ENCODE results near the gene ERGIC1.
A peak's percentile ranks its signal among the peaks of the same experiment; 100 is the strongest.

ERGIC1 gene

DNA sequence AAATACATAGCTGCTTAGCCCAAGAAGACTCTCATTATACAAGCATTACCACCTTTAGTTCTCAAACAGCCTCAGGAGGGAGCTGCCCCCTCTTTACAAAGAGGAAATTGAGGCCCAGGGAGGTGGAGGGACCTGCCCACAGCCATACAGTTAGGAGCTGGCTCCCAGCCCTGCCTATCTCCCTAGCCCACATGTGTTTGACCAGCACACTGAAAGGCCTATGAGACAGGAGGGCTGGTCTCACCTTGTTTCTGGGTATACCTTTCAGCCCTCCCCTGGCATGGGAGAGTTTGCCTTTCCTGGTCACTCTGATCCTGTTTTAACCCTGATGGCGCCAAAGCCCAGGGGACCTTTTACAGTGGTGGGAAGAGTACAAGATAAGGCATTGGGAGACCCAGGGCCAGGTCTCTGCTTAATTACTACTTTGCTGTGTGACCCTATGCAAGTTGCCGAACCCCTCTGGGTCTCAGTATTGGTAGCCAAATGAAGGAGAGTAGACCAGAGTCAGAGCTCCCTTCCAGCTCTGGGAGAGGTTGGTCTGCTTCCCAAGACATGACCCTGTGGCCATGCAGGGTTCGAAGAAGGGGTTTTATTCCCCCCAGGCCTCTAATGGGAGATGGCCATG is 64.3 kb downstream of the ERGIC1 start:
- DNase-seq = no peak
- Mint-ChIP-seq H3K27me3 (no peaks in the 10 kb centered on the region), H3K4me3 (peak overlapping the region in 1 of 2 donors; percentile 71), H3K4me1 (ENCODE audit: low read depth in 2 of 2) (peaks cover 10 to 20% of the 10 kb centered on the region in 2 donors), H3K9me3 (no peaks in the 10 kb centered on the region), H3K27ac (peak overlapping the region; percentile 77 to 95), H3K36me3 (ENCODE audit: insufficient read depth) (peaks cover 8% of the 10 kb centered on the region)
- no peak for ATAC-seq (replicated peaks)

DNA sequence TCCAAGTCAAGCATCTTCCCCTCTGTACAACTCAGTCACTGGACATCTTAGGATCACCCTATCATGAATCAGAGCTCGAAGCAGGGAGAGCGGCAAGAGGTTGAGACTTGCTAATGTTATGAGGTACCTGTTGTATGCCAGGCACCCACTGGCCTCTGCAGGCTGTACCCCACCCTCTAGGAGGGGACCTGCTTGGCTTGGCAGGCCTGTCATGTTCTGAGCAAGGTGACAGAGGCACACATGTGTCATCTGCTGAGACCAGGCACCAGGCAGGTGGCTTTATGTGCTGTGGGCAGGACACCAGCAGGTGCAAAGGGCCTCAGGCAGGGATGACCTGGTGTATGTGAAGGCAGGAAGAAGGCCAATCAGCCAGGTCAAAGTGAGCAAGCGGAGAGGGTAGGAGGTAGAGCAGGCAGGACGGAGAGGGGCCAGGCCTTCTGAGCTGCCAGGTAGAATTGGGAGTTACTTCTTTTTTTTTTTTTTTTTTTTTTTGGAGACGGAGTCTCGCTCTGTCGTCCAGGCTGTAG is 64.9 kb downstream of the ERGIC1 start:
- Mint-ChIP-seq H3K4me3 (no peak overlapping the region), H3K27ac (peak overlapping the region in 1 of 2 donors; percentile 95), H3K27me3 (no peaks in the 10 kb centered on the region), H3K9me3 (no peaks in the 10 kb centered on the region), H3K4me1 (ENCODE audit: low read depth in 2 of 2) (peaks cover 10 to 20% of the 10 kb centered on the region in 2 donors), H3K36me3 (ENCODE audit: insufficient read depth) (peaks cover 8% of the 10 kb centered on the region)
- DNase-seq (no peak), ATAC-seq (replicated peaks) (no peak)

DNA sequence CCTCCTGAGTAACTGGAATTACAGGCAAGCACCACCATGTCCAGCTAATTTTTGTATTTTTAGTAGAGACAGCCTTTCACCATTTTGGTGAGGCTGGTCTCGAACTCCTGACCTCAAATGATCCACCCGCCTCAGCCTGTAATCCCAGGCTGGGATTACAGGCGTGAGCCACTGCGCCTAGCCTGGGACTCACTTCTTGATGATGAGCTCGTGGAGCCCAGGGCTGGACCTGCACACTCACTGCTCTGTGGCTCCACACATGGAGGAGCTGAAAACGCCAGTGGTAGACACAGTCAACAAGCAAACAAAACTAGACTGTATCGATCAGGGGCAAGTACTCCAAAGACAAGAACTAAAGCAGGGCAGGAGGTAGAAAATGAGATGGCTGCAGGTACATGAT is 65.4 kb downstream of the ERGIC1 start:
- Mint-ChIP-seq H3K27me3 (no peaks in the 10 kb centered on the region), H3K9me3 (no peaks in the 10 kb centered on the region), H3K4me1 (ENCODE audit: low read depth in 2 of 2) (peaks cover 10 to 20% of the 10 kb centered on the region in 2 donors), H3K27ac (peak overlapping the region in 1 of 2 donors; percentile 95), H3K36me3 (ENCODE audit: insufficient read depth) (peaks cover 8% of the 10 kb centered on the region), H3K4me3 (no peak overlapping the region)
- ATAC-seq (replicated peaks) (no peak), DNase-seq (no peak)

DNA sequence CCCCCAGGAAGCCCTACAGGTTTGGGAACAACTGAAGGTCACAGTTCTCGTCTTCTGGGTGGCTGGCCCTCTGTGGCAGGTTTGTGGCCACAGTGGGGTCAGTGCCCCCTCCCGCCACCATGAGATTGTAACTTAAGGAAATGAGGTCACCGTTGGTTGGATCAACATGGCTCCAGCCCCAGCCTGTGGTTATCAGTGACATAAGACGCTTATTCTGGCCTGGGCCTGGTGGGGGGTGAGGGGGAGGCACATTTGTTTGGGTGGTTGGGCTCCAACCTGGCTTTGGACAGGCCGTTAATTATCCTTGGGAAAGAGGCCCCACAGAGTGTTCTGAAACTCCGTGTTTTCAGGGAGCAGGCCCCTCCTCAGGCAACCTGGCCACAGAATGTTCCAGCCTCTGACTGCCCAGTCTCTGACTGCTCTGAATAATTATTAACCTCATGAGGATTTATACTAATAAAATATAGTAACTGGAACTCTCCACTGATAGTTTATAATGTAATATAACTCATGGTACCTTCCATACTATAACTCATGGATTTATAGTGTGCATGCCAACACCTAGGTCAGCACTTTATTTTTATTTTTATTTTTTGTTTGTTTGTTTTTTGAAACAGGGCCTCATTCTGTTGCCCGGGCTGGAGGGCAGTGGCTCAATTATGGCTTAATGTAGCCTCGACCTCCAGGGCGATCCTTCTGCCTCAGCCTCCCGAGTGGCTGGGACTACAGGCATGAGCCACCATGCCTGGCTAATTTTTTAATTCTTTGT is 67.1 kb downstream of the ERGIC1 start:
- ATAC-seq (replicated peaks) (no peak), DNase-seq (no peak)
- H3K36me3 Mint-ChIP-seq (ENCODE audit: insufficient read depth) = peaks cover 8% of the 10 kb centered on the region
- peak overlapping the region in 1 of 2 donors; percentile 59 for H3K27ac Mint-ChIP-seq
- H3K4me1 Mint-ChIP-seq (ENCODE audit: low read depth in 2 of 2) = peaks cover 10 to 20% of the 10 kb centered on the region in 2 donors
- H3K27me3 Mint-ChIP-seq = no peaks in the 10 kb centered on the region
- H3K4me3 Mint-ChIP-seq = no peak overlapping the region
- no peaks in the 10 kb centered on the region for H3K9me3 Mint-ChIP-seq

DNA sequence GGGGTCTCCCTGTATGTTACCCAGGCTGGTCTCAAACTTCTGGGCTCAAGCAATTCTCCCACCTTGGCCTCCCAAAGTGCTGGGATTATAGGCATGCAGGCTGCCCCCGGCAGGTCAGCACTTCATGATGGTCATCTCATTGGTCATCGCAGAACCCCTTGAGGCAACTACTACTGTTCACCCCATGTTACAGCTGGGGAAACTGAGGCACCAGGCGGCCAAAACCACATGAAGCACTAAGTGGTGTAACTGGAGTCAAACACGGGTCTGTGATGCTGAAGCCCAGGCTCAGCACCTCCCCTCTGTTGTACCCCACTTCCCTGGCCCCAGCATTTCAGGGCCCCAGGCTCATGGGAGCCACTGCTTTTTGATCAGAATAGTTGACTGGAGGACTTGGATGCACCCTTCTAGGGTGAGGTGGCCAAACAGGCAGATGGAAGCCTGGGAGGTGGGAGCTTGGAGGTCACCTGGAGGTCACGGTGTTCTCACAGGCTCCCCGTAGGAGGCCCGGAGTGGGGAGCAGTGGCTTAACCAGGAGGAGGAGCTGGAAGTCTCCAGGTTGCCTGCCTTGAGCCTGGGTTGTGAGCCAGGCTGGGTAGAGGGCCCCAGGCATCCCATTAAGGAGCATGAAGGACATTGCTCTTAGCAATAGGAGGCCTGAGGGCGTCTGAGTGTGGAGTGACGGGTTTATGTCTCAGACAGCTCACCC is 67.9 kb downstream of the ERGIC1 start:
- ATAC-seq (replicated peaks) = no peak
- Mint-ChIP-seq H3K4me3 (no peak overlapping the region), H3K9me3 (no peaks in the 10 kb centered on the region), H3K27ac (peak overlapping the region; percentile 41 to 59), H3K4me1 (ENCODE audit: low read depth in 2 of 2) (peaks cover 6 to 18% of the 10 kb centered on the region in 2 donors), H3K27me3 (no peaks in the 10 kb centered on the region), H3K36me3 (ENCODE audit: insufficient read depth) (peaks cover 8% of the 10 kb centered on the region)
- no peak for DNase-seq

DNA sequence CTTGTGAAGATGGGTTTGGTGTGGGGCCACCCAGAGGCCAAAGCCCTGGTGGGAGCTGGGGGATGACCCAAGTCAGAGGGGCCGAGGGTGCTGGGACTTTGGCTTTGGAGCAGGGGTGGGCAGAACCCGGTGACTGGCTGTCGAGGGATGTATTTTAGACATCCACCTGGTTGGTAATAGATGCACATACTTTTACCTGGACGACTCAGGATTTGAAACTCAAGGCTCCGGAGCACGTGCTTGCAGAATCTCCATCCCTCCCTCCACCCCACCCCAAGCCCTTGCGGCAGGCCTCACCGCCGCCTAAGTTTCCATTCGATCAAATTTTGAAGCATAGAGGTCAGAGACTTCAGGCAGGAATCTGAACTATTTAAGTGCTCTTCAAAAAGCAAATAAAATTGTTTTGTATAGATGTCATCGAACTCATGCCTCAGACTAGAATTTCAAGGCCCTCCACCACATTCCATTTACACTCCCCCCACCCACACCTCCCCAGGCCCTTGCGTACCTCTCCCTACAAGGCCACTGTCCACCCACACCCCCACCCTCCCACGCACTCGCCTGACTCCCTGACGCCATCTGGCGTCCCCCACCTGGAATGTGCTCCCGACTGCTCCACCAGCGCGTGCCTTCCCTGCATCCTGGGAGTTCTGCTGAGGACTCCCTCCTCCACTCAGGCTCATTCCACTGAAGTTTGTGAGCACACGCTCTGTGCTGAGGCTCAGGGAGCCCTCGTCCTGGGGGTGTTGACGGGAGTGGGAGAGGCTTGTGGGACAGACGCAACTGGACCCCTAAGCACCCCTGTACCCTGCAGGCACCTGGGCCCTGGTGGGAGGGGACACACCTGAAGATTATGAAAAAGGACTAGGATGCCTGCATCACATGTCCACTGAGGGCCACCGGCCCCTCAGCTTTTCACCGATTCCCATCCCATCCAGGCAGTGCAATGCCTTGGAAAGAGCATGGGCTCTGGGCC is 68.7 kb downstream of the ERGIC1 start:
- ATAC-seq (replicated peaks) (no peak), DNase-seq (no peak)
- H3K4me1 Mint-ChIP-seq (ENCODE audit: low read depth in 2 of 2) = peaks cover 0 to 9% of the 10 kb centered on the region in 2 donors
- H3K36me3 Mint-ChIP-seq (ENCODE audit: insufficient read depth) = peaks cover 8% of the 10 kb centered on the region
- H3K27ac Mint-ChIP-seq = peak overlapping the region; percentile 2 to 41
- no peaks in the 10 kb centered on the region for H3K9me3 Mint-ChIP-seq
- H3K27me3 Mint-ChIP-seq = no peaks in the 10 kb centered on the region
- H3K4me3 Mint-ChIP-seq = no peak overlapping the region

DNA sequence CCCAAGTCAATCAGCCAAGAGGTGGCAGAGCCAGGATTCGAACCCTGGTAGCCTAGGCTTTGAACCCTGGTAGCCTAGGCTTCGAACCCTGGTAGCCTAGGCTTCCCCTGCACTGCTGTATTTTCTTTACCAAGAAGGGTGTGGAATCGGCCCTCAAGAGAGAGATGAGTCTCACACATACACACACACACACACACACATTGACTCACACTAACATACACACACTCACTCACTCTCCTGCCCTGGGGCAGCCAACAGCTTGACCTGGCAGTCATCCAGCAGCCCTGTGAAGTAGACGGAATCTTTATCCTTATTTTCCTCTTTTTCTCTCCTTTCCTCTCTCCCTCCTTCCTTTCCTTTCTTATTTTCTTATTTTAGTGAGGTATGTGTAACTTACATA is 69.7 kb downstream of the ERGIC1 start:
- peak overlapping the region; percentile 2 to 7 for H3K27ac Mint-ChIP-seq

DNA sequence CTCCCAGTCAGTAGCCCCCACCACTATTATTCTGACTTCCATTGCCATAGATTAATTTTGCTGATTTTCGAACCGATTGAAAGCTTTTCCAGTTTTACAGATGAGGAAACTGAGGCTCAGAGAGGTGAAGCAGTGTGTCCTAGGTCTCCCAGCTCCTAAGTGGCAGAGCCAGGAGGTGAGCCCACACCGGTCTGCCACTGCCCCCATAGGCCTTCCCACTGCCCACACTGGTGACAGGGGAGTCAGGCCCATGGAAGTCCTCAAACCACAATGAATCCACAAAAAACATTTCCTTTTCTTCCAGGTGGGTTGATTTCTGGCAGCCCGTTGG is 70.2 kb downstream of the ERGIC1 start:
- Mint-ChIP-seq H3K27me3 (no peaks in the 10 kb centered on the region), H3K4me1 (ENCODE audit: low read depth in 2 of 2) (peaks cover 0 to 1% of the 10 kb centered on the region in 2 donors), H3K4me3 (no peak overlapping the region), H3K9me3 (no peaks in the 10 kb centered on the region), H3K27ac (peak overlapping the region; percentile 2 to 7), H3K36me3 (ENCODE audit: insufficient read depth) (peaks cover 4% of the 10 kb centered on the region)
- ATAC-seq (replicated peaks) (no peak), DNase-seq (no peak)

More for the DNA sequence above, 69.7 kb downstream of the ERGIC1 start:
- no peak for DNase-seq
- H3K4me1 Mint-ChIP-seq (ENCODE audit: low read depth in 2 of 2) = peaks cover 0 to 4% of the 10 kb centered on the region in 2 donors
- H3K27me3 Mint-ChIP-seq = no peaks in the 10 kb centered on the region
- no peak for ATAC-seq (replicated peaks)
- peaks cover 7% of the 10 kb centered on the region for H3K36me3 Mint-ChIP-seq (ENCODE audit: insufficient read depth)
- H3K9me3 Mint-ChIP-seq = no peaks in the 10 kb centered on the region
- no peak overlapping the region for H3K4me3 Mint-ChIP-seq

DNA sequence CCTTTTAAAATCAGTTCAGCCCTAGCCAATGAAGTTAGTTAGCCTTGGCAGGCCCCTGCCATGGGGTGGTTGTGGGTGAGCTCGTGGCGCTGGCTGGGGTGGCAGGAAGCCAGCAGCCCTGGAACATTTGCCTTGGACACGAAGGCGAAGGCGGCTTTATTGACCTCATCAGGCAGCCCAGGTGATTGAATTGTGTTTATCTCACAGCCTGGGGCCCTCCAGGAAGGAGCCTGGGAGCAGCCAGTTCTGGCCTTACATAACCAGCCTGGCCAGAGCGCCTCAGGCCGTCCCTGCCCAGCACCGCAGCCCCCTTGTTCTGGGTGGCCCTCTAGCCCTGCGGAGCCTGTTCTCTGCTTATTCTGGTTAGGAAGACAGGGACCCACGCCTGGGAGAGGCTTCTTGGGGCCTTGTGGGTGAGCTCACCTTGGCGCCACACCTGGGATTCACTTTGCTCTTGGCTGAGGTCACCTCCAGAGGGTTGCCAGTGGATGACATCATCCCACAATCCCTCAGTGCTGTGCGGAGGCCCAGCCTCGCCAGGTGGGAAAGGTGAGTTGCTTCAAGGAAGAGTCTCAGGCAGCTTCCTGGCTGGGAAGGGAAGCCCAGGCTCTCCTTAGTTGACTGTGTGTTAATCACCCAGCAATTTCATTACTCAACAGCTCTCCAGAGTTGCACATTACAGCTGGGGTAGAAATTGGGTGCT is 70.7 kb downstream of the ERGIC1 start:
- peaks cover 4% of the 10 kb centered on the region for H3K36me3 Mint-ChIP-seq (ENCODE audit: insufficient read depth)
- no peaks in the 10 kb centered on the region for H3K27me3 Mint-ChIP-seq
- DNase-seq (no peak), ATAC-seq (replicated peaks) (no peak)
- H3K9me3 Mint-ChIP-seq = no peaks in the 10 kb centered on the region
- H3K4me1 Mint-ChIP-seq (ENCODE audit: low read depth in 2 of 2) = peaks cover 3 to 4% of the 10 kb centered on the region in 2 donors
- H3K4me3 Mint-ChIP-seq = no peak overlapping the region
- peak overlapping the region in 1 of 2 donors; percentile 2 for H3K27ac Mint-ChIP-seq

DNA sequence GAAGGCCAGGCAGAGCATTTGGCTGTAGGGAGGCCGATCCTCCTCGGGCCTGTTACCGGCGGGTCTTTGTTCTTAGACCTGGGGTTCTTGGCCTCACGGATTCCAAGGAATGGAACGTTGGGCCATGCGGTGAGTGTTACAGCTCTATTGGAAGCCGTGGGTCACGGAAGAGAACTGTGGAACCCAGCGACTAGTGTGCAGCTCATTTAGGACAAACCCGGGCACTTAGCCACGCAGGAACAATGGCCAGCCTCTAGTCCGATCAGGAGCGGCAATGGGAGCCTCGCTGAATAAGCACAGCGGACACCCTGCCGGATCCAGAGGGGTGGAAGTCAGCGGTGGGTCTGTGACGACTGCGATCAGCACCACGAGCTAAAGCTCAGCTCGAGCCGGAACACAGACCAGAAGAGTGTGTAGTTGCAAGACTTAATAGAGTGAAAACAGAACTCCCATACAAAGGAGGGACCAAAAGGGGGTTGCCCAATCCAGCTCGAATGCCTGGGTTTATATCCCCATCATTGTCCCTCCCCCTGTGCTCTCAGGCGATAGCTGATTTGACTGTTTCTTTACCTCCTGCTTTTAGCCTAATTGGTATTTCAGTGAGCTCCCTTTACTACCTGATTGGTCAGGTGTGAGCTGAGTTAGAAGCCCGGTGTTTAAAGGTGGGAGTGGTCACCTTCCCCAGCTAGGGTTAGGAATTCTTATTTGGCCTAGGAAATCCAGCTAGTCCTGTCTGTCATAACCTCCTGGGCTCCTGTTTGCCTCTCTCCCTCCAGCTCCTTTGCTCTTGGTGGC is 71.5 kb downstream of the ERGIC1 start:
- no peak for DNase-seq
- peaks cover 4% of the 10 kb centered on the region for H3K36me3 Mint-ChIP-seq (ENCODE audit: insufficient read depth)
- H3K4me3 Mint-ChIP-seq = no peak overlapping the region
- H3K27ac Mint-ChIP-seq = peak overlapping the region in 1 of 2 donors; percentile 87
- peaks cover 5% of the 10 kb centered on the region in 2 donors for H3K4me1 Mint-ChIP-seq (ENCODE audit: low read depth in 2 of 2)
- no peaks in the 10 kb centered on the region for H3K9me3 Mint-ChIP-seq
- no peak for ATAC-seq (replicated peaks)
- no peaks in the 10 kb centered on the region for H3K27me3 Mint-ChIP-seq

DNA sequence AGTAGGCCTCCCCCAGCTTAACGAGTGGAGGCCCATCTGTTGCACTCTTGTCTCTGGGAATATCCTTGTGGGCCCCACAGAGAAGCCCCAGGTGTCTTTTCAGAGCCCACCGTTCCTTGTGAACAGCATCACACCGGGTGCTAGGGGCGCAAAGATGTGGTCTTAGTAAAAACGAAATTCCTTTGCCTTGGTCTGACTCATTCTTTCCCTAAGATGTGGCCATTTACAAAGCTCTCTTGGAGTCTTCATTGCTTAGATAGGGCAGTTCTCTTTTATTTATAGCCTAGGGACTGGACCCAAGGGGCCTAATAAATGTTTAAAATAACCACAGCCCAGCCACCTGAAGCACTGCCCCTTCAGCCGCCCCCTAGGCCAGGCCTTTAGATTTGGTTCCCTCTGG is 72.4 kb downstream of the ERGIC1 start:
- H3K9me3 Mint-ChIP-seq = no peaks in the 10 kb centered on the region

DNA sequence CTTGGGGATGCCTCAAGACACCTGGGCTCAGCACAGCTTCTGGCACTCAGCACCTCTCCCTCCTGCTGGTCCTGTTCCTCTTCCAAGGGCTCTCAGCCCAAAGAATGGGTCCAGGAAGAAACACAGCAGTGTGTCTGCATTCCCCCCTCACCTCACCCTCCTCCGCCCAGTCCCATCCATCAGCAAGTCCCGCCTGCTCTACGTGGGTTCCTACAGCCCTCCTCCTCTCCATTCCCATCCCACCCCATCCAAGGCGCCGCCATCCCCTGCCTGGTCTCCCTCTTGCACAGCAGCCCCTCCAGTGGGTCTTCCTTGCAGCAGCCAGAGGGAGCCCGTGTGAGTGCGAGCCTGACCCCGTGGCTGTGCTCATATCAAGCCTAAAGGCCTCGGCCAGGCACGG is 72.8 kb downstream of the ERGIC1 start:
- no peak for ATAC-seq (replicated peaks)
- Mint-ChIP-seq H3K27ac (peak overlapping the region in 1 of 2 donors; percentile 87), H3K4me1 (ENCODE audit: low read depth in 2 of 2) (peaks cover 5% of the 10 kb centered on the region in 2 donors), H3K36me3 (ENCODE audit: insufficient read depth) (peaks cover 11% of the 10 kb centered on the region), H3K4me3 (no peak overlapping the region), H3K27me3 (no peaks in the 10 kb centered on the region), H3K9me3 (no peaks in the 10 kb centered on the region)
- no peak for DNase-seq

More for the DNA sequence above, 72.4 kb downstream of the ERGIC1 start:
- Mint-ChIP-seq H3K4me3 (no peak overlapping the region), H3K36me3 (ENCODE audit: insufficient read depth) (peaks cover 10% of the 10 kb centered on the region), H3K4me1 (ENCODE audit: low read depth in 2 of 2) (peaks cover 5% of the 10 kb centered on the region in 2 donors), H3K27ac (peak overlapping the region in 1 of 2 donors; percentile 87), H3K27me3 (no peaks in the 10 kb centered on the region)
- ATAC-seq (replicated peaks) (no peak), DNase-seq (no peak)
